PC-3 (cell line): ENCODE data around the gene LRCOL1.

ENCODE experiments used
- EZH2 ChIP-seq: fragments of 300-600 bp; sonication (generic); IDR thresholded peaks from one replicate; pipeline ENCODE4 v1.6.1; 2017; ENCODE audit warnings: antibody characterized with exemption, mild to moderate bottlenecking, low read length; ENCODE audit not compliant: unreplicated experiment
- EZH2phosphoT487 ChIP-seq: fragments of 300-600 bp; sonication (generic); IDR thresholded peaks from 2 replicates; pipeline ENCODE4 v1.6.1; 2018; ENCODE audit warnings: mild to moderate bottlenecking, antibody characterized with exemption, low read length, borderline replicate concordance
- TF ChIP-seq, protein P1 (sequence below): fragments of 300-600 bp; sonication (generic); conservative IDR thresholded peaks from 2 replicates; pipeline ENCODE4 v1.5.1; 2017; ENCODE audit warnings: antibody characterized with exemption, low read depth, mild to moderate bottlenecking, low read length

- TF ChIP-seq, protein P1, sequence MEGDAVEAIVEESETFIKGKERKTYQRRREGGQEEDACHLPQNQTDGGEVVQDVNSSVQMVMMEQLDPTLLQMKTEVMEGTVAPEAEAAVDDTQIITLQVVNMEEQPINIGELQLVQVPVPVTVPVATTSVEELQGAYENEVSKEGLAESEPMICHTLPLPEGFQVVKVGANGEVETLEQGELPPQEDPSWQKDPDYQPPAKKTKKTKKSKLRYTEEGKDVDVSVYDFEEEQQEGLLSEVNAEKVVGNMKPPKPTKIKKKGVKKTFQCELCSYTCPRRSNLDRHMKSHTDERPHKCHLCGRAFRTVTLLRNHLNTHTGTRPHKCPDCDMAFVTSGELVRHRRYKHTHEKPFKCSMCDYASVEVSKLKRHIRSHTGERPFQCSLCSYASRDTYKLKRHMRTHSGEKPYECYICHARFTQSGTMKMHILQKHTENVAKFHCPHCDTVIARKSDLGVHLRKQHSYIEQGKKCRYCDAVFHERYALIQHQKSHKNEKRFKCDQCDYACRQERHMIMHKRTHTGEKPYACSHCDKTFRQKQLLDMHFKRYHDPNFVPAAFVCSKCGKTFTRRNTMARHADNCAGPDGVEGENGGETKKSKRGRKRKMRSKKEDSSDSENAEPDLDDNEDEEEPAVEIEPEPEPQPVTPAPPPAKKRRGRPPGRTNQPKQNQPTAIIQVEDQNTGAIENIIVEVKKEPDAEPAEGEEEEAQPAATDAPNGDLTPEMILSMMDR, result no peak
- no peak for TF ChIP-seq EZH2
- no peak for TF ChIP-seq EZH2phosphoT487
Observed at GRCh38 chr12:132604151-132604618, 6.2 kb downstream of the LRCOL1 start.
